ENCODE measurements around the gene MET. TPM values are rescaled to one million over a fixed set of nuclear protein-coding genes. Genes with fewer than 3 reads are reported as not detected.
"Not testable (repeated sequence)": the region's sequence is repeated elsewhere in the genome, so short reads cannot be mapped to it uniquely, and the experiment has no call there.

Gene MET
- not detected for polyA plus RNA-seq (ENCODE audit: low read depth in 6 of 6)

DNA sequence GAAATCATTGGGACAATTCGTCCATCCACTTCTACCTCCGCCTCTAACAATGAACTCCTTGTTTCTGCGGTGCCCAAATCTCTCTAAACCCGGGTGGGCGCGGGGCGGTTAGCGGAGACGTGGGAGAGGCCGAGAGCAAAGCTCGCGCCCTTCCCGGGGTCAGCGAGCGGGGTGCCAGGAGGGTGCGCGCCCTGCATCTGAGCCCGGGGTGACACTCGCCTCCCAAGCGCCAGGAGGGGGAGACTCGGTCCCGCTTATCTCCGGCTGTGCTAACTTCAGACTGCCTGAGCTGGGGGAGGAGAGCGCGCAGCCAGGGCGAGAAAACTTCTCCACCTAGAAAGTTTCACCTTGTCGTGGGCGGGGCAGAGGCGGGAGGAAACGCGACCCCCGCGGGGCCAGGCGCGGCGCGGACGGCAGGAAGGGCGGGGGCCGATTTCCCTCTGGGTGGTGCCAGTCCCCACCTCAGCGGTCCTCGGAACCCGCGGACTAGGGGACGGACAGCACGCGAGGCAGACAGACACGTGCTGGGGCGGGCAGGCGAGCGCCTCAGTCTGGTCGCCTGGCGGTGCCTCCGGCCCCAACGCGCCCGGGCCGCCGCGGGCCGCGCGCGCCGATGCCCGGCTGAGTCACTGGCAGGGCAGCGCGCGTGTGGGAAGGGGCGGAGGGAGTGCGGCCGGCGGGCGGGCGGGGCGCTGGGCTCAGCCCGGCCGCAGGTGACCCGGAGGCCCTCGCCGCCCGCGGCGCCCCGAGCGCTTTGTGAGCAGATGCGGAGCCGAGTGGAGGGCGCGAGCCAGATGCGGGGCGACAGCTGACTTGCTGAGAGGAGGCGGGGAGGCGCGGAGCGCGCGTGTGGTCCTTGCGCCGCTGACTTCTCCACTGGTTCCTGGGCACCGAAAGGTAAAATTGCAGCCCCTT, at the start of gene MET:
TSS of gene MET (plus strand) at position 516 of the 915 bp plus-strand sequence. CDS start 26,889 bp downstream, outside the sequence.
- DNase-seq (peak; percentile 40), ATAC-seq (ENCODE audit: low read depth in 2 of 2) (peak; percentile 82 to 85)
- Mint-ChIP-seq H3K9me3 (peaks cover 0 to 7% (median 2%) of the 10 kb centered on the region in 7 donors), H3K27ac (no peak within 1 kb of the TSS), H3K36me3 (no peaks in the 10 kb centered on the region), H3K4me1 (peaks cover 4 to 13% (median 13%) of the 10 kb centered on the region in 3 donors), H3K27me3 (peaks cover 59 to 74% (median 62%) of the 10 kb centered on the region in 3 donors), H3K4me3 (peak within 1 kb of the TSS; percentile 66 to 89 (median 84))

DNA sequence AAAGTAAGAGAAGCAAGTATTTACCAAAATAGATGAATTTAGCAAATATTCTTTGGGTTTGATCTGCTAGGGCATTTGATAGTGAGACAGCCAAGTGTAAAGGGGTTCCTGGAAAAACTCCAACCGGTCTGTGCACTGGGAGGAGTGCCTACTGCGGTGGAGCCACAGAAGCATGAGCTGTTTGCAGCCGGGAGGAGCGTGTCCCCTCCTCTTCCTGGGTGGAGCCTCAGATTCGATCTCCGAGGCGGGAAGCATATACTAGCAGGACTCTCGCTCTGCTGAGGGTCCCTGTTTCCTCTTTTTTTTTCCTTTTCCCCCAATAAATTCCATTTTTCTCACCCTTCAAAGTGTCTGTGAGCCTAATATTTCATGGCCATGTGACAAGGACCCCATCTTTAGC, 45.1 kb upstream of the MET start:
- Mint-ChIP-seq H3K9me3 (peaks cover 0 to 3% (median 0%) of the 10 kb centered on the region in 7 donors), H3K36me3 (no peaks in the 10 kb centered on the region), H3K27me3 (peaks cover 28 to 34% (median 33%) of the 10 kb centered on the region in 3 donors), H3K4me1 (peaks cover 0 to 5% (median 0%) of the 10 kb centered on the region in 3 donors), H3K4me3 (no peak overlapping the region), H3K27ac (no peak overlapping the region)
- ATAC-seq (ENCODE audit: low read depth in 2 of 2) (no peak), DNase-seq (no peak)

DNA sequence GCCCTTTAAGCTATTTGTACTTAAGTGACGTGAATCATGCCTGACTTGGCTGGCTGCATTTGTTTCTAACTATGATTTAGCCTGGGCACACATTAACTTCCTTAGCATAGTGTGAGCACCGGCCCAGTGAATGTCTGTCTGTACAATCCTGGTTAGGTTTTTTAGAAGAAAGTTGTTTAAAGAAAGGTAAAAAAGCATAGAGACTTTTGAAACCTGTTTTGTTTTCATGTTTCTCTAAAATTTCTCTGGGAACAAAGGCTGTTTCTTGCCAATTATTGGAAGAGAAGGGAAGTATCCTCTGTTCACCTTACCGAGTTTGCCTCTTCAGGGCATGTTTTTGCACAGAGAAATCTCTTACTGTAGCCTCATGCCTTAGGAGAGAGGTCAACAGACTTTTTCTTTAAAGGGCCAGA, 42.9 kb upstream of the MET start:
- ATAC-seq (ENCODE audit: low read depth in 2 of 2) (no peak), DNase-seq (no peak)
- Mint-ChIP-seq H3K4me3 (no peak overlapping the region), H3K27ac (no peak overlapping the region), H3K27me3 (peaks cover 22 to 25% (median 23%) of the 10 kb centered on the region in 3 donors), H3K36me3 (no peaks in the 10 kb centered on the region), H3K4me1 (peaks cover 0 to 5% (median 0%) of the 10 kb centered on the region in 3 donors), H3K9me3 (no peaks in the 10 kb centered on the region)

DNA sequence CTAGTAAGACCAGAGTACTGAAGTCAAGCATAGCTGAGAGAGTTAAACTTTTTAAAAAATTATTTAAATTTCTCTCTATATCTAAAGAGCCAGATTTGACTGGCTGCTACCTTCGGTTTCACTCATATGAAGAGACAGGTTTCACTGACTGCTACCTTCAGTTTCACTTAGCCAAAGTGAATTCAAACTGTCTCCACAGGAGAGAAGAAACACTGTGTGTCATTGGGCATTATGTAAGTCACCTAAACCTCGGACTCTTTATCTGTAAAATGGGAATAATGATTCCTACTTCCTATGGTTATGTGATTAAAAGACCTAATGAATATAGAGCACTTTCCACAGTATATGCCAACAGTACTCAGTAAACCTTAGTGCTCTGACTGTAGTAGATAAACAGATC, 41.6 kb upstream of the MET start:
- DNase-seq, result no peak
- Mint-ChIP-seq H3K36me3 (no peaks in the 10 kb centered on the region), H3K9me3 (no peaks in the 10 kb centered on the region), H3K4me3 (peak overlapping the region in 1 of 8 donors; percentile 54), H3K27me3 (peaks cover 15 to 23% (median 23%) of the 10 kb centered on the region in 3 donors), H3K27ac (peak overlapping the region in 1 of 6 donors; percentile 3), H3K4me1 (peaks cover 0 to 5% (median 0%) of the 10 kb centered on the region in 3 donors)
- peak; percentile 74 to 75 for ATAC-seq (ENCODE audit: low read depth in 2 of 2)

DNA sequence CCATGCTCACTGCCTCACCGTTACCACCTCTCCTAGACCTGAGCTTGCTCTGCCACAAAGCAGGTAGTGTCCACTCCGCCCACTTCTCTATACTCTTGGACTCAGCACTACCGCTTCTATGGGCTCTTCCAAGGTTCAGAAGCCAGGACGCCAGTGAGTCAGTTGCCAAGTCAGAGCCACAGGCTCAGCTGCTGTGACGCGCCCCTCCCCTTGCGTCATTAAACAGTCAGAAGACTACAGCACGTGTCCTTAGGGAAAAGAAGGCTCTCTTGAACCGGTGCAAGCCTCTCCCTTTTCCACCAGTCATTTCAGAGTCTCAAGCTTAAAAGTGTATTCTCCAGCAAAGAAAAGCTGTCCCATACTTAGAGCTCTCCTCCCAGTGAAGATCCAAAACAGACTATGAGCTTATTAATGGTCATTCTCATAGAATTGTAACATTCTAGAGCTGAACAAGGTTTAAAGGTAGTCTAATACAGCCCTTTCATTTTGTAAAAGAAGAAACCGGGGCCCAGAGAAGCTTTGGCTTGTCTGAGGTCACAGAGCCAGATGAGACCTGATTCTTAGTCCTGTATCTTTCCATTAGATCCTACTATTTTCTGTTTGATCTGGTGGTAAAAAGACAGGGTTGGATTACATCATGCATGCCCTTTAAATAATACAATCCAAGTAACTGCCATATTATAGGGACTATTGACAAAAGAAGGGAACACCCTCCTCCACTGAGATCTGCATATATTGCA, 40.9 kb upstream of the MET start:
- DNase-seq, result no peak
- Mint-ChIP-seq H3K27ac (peak overlapping the region in 4 of 6 donors; percentile 3 to 73 (median 65)), H3K9me3 (no peaks in the 10 kb centered on the region), H3K27me3 (peaks cover 7 to 22% (median 17%) of the 10 kb centered on the region in 3 donors), H3K4me3 (peak overlapping the region in 2 of 8 donors; percentile 22 to 54), H3K36me3 (no peaks in the 10 kb centered on the region), H3K4me1 (peaks cover 0 to 5% (median 0%) of the 10 kb centered on the region in 3 donors)
- peak; percentile 39 to 77 for ATAC-seq (ENCODE audit: low read depth in 2 of 2)

DNA sequence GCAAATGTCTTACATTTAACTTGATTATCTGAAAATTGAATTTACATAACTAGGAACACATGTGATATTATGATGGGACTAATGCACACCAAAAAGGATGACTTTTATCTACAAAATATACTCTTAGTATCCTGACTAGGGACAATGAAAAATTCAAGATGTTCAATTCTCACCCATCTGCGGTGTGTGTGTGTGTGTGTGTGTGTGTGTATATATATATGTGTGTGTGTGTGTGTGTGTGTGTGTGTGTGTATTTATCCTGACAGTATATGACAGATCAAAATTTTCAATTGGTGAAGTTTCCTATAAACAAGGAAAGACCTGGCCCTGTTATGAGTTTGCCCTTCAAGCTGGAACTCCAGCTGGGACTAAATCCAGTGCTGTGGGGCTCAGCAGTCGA, 40.3 kb upstream of the MET start:
- no peaks in the 10 kb centered on the region for H3K36me3 Mint-ChIP-seq
- ATAC-seq (ENCODE audit: low read depth in 2 of 2) (no peak), DNase-seq (no peak)
- no peaks in the 10 kb centered on the region for H3K9me3 Mint-ChIP-seq
- H3K27ac Mint-ChIP-seq, result no peak overlapping the region
- no peak overlapping the region for H3K4me3 Mint-ChIP-seq
- H3K4me1 Mint-ChIP-seq, result peaks cover 0 to 5% (median 0%) of the 10 kb centered on the region in 3 donors
- H3K27me3 Mint-ChIP-seq, result peaks cover 4 to 17% (median 12%) of the 10 kb centered on the region in 3 donors

DNA sequence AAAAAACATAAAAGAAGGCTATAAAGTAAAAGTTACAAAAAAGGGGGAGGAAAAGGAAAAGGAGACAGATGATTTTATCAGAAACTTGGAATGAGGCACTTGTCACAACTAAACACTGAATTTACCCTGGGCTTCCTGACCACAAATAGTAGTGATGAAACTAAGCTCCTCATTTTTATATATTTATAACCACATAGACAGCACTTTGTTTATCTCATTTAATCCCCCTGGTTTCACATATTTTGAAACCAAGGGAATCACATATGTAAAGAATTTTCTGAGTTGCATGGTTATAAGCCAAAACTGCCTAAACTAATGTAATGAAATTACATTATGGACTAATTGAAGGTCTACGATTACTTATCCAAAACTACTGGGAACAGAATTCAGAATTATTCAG, 39.6 kb upstream of the MET start:
- DNase-seq (no peak), ATAC-seq (ENCODE audit: low read depth in 2 of 2) (no peak)
- H3K36me3 Mint-ChIP-seq, result no peaks in the 10 kb centered on the region
- peaks cover 0 to 5% (median 0%) of the 10 kb centered on the region in 3 donors for H3K4me1 Mint-ChIP-seq
- no peak overlapping the region for H3K27ac Mint-ChIP-seq
- H3K9me3 Mint-ChIP-seq, result no peaks in the 10 kb centered on the region
- peaks cover 0 to 10% (median 7%) of the 10 kb centered on the region in 3 donors for H3K27me3 Mint-ChIP-seq
- H3K4me3 Mint-ChIP-seq, result no peak overlapping the region

DNA sequence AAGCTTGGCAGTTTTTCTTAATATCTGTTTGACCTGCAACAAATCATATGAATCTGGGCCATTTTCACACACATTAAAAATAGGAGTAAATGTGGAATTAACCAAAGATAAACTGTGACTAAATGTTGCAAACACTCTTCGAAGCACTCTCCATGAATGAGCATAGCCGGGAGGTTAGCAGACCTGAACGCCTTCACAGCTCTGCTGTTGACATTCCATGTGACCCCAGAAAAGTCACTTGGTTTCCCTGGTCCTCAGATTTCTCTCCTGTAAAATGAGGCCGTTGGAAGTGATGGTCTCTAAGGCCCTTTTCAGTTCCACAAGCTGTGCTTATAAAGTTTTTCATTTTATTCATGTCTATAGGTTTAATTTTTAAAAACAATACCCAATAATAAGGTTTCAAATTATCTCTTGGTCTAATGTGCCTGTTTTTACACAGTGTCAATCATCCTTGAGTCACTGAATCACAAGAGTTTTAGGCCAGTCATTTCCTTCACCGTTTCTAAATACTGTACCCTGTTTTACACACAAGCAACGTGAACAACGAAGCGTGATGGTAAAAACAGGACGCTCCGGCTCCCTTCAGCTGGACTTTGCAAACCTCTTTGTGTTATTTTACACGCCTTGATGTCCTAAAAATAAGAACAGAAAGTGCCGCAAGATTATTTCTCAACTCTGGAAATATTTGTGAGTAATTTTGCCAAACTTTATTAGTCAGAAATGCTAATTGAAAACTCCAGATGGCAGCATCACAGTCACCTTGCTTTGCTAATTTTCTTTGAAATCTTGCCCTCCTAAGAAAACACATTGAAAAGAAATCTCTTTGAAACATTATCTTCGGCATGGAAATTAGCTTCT, 38.6 kb upstream of the MET start:
- Mint-ChIP-seq H3K27ac (peak overlapping the region in 1 of 6 donors; percentile 49), H3K36me3 (no peaks in the 10 kb centered on the region), H3K27me3 (peaks cover 0 to 9% (median 6%) of the 10 kb centered on the region in 3 donors), H3K9me3 (peaks cover 0 to 3% (median 0%) of the 10 kb centered on the region in 7 donors), H3K4me3 (no peak overlapping the region), H3K4me1 (peaks cover 0 to 5% (median 0%) of the 10 kb centered on the region in 3 donors)
- ATAC-seq (ENCODE audit: low read depth in 2 of 2) (no peak), DNase-seq (no peak)

DNA sequence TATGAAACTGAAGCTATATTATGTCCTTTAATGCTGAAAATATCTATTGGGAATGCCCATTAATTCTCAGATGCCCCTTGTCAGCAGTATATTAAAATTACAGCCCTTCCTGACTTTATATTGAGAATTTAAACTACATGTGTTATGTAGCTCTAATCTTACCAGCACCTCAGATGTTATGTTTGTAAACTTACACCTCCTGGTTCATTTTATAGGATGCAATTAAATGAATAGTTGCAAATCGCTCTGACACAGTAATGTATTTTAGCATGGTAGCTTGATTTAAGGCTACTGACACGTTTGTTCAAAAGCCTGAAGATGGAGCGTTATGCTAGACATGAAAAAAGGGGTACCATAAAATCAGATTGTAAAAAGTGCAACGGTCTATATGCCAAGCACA, 35.0 kb upstream of the MET start:
- DNase-seq (no peak), ATAC-seq (ENCODE audit: low read depth in 2 of 2) (no peak)
- Mint-ChIP-seq H3K9me3 (peaks cover 0 to 3% (median 0%) of the 10 kb centered on the region in 7 donors), H3K36me3 (no peaks in the 10 kb centered on the region), H3K27me3 (peaks cover 0 to 11% (median 9%) of the 10 kb centered on the region in 3 donors), H3K27ac (no peak overlapping the region), H3K4me3 (no peak overlapping the region), H3K4me1 (no peaks in the 10 kb centered on the region)

DNA sequence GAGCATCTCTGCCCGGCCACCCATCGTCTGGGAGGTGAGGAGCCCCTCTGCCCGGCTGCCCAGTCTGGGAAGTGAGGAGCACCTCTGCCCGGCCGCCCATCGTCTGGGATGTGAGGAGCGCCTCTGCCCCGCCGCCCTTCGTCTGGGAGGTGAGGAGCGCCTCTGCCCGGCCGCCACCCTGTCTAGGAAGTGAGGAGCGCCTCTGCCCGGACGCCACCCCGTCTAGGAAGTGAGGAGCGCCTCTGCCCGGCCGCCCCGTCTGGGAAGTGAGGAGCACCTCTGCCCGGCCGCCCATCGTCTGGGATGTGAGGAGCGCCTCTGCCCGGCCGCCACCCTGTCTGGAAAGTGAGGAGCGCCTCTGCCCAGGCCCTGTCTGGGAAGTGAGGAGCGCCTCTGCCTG, 33.4 kb upstream of the MET start:
- not testable (repeated sequence) for H3K36me3 Mint-ChIP-seq; H3K4me3 Mint-ChIP-seq; H3K27ac Mint-ChIP-seq; H3K4me1 Mint-ChIP-seq; H3K9me3 Mint-ChIP-seq; ATAC-seq (ENCODE audit: low read depth in 2 of 2); DNase-seq
- peaks cover 8 to 18% (median 15%) of the 10 kb centered on the region in 3 donors for H3K27me3 Mint-ChIP-seq

DNA sequence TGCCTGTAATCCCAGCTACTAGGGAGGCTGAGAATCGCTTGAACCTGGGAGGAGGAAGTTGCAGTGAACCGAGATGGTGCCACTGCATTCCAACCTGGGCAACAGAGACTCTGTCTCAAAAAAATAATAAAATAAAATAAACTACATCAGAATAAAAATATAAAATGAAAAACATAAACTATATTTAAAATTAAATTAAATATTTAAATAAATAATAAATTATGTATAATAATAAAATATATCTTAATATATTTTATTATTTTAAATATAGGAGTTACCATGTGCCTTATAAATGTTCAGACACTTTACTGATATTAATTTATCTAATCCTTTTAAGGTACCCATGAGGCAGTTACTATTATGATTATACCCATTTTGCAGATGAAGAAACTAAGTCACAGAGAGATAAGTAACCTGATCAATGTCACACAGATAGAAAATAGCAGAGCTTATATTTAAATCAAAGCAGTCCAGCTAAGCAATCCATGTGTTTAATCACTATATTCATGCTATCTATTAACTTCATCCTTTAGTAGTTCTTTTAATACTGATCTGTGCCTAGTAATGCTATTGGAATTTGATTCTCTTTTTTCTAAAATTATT, 30.3 kb upstream of the MET start:
- no peak overlapping the region for H3K27ac Mint-ChIP-seq

DNA sequence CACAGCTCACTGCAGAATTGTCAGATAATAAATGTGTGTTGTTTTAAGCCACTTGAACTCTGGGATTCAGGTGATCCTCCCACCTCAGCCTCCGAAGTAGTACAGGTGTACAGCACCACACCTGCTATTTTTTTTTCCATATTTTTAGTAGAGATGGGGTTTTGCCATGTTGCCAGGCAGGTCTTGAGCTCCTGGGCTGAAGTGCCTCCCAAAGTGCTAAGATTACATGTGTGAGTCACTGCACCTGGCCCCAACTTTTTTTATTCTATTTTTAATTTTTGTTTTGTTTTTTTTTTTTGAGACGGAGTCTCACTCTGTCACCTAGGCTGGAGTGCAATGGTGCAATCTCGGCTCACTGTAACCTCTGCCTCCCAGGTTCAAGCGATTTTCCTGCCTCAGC, 28.8 kb upstream of the MET start:
- ATAC-seq (ENCODE audit: low read depth in 2 of 2); H3K36me3 Mint-ChIP-seq; H3K4me1 Mint-ChIP-seq; DNase-seq; H3K27ac Mint-ChIP-seq; H3K9me3 Mint-ChIP-seq; H3K4me3 Mint-ChIP-seq: not testable (repeated sequence)
- H3K27me3 Mint-ChIP-seq, result peaks cover 25 to 36% (median 33%) of the 10 kb centered on the region in 3 donors

More for the DNA sequence above, 30.3 kb upstream of the MET start:
- no peak for ATAC-seq (ENCODE audit: low read depth in 2 of 2)
- H3K36me3 Mint-ChIP-seq, result peaks cover 0 to 5% of the 10 kb centered on the region in 2 donors
- H3K27me3 Mint-ChIP-seq, result peaks cover 19 to 32% (median 27%) of the 10 kb centered on the region in 3 donors
- H3K9me3 Mint-ChIP-seq, result peaks cover 0 to 5% (median 0%) of the 10 kb centered on the region in 7 donors
- H3K4me1 Mint-ChIP-seq, result no peaks in the 10 kb centered on the region
- no peak for DNase-seq
- H3K4me3 Mint-ChIP-seq, result no peak overlapping the region

All from naive B cell (primary cell).